ENCODE measurements around the gene AOPEP.

AOPEP gene

GRCh38 chr9:94761481-94761880 lies 35.0 kb downstream of the AOPEP start:
- no peak overlapping the region for H3K27ac ChIP-seq (ENCODE audit: low read depth, low read length)
- H3K36me3 ChIP-seq (ENCODE audit: control insufficient read depth, insufficient read depth, low read length) = peaks cover 14% of the 10 kb centered on the region
- H3K4me3 ChIP-seq (ENCODE audit: low read depth, low read length) = no peak overlapping the region
- no peaks in the 10 kb centered on the region for H3K9me3 ChIP-seq (ENCODE audit: control insufficient read depth, insufficient read depth, low read length)
- 0 out of 2 replicates have a peak, but pooled peaks cover 8% of the 10 kb centered on the region for H3K4me1 ChIP-seq (ENCODE audit: control insufficient read depth, insufficient read depth, low read length)
- H3K27me3 ChIP-seq (ENCODE audit: control insufficient read depth, insufficient read depth, low read length) = no peaks in the 10 kb centered on the region
- no peak overlapping the region for H3K9ac ChIP-seq (ENCODE audit: low read depth, low read length)

- no peak overlapping the region for H3K27ac ChIP-seq (ENCODE audit: low read depth, low read length)
Observed at GRCh38 chr9:94767331-94768072, 41.0 kb downstream of the AOPEP start.

GRCh38 chr9:94768766-94769165 lies 42.3 kb downstream of the AOPEP start:
- Histone ChIP-seq H3K9me3 (ENCODE audit: control insufficient read depth, insufficient read depth, low read length) (no peaks in the 10 kb centered on the region), H3K4me3 (ENCODE audit: low read depth, low read length) (no peak overlapping the region), H3K27me3 (ENCODE audit: control insufficient read depth, insufficient read depth, low read length) (no peaks in the 10 kb centered on the region), H3K4me1 (ENCODE audit: control insufficient read depth, insufficient read depth, low read length) (no peaks in the 10 kb centered on the region; the same call in 1 of the 2 replicates), H3K36me3 (ENCODE audit: control insufficient read depth, insufficient read depth, low read length) (no peaks in the 10 kb centered on the region), H3K9ac (ENCODE audit: low read depth, low read length) (no peak overlapping the region), H3K27ac (ENCODE audit: low read depth, low read length) (no peak overlapping the region)

More at GRCh38 chr9:94767331-94768072, 41.0 kb downstream of the AOPEP start:
- Histone ChIP-seq H3K4me3 (ENCODE audit: low read depth, low read length) (no peak overlapping the region), H3K36me3 (ENCODE audit: control insufficient read depth, insufficient read depth, low read length) (no peaks in the 10 kb centered on the region), H3K27me3 (ENCODE audit: control insufficient read depth, insufficient read depth, low read length) (no peaks in the 10 kb centered on the region), H3K9me3 (ENCODE audit: control insufficient read depth, insufficient read depth, low read length) (no peaks in the 10 kb centered on the region), H3K9ac (ENCODE audit: low read depth, low read length) (no peak overlapping the region), H3K4me1 (ENCODE audit: control insufficient read depth, insufficient read depth, low read length) (no peaks in the 10 kb centered on the region; the same call in 1 of the 2 replicates)

GRCh38 chr9:94770334-94770733 lies 43.8 kb downstream of the AOPEP start:
- H3K9ac ChIP-seq (ENCODE audit: low read depth, low read length) = no peak overlapping the region
- H3K4me3 ChIP-seq (ENCODE audit: low read depth, low read length) = no peak overlapping the region
- no peaks in the 10 kb centered on the region for H3K9me3 ChIP-seq (ENCODE audit: control insufficient read depth, insufficient read depth, low read length)
- H3K27ac ChIP-seq (ENCODE audit: low read depth, low read length) = no peak overlapping the region
- H3K36me3 ChIP-seq (ENCODE audit: control insufficient read depth, insufficient read depth, low read length) = no peaks in the 10 kb centered on the region
- no peaks in the 10 kb centered on the region for H3K27me3 ChIP-seq (ENCODE audit: control insufficient read depth, insufficient read depth, low read length)
- H3K4me1 ChIP-seq (ENCODE audit: control insufficient read depth, insufficient read depth, low read length) = no peaks in the 10 kb centered on the region; the same call in 1 of the 2 replicates

- Histone ChIP-seq H3K4me3 (ENCODE audit: low read depth, low read length) (no peak overlapping the region), H3K27me3 (ENCODE audit: control insufficient read depth, insufficient read depth, low read length) (no peaks in the 10 kb centered on the region), H3K27ac (ENCODE audit: low read depth, low read length) (no peak overlapping the region), H3K9ac (ENCODE audit: low read depth, low read length) (no peak overlapping the region), H3K36me3 (ENCODE audit: control insufficient read depth, insufficient read depth, low read length) (no peaks in the 10 kb centered on the region), H3K9me3 (ENCODE audit: control insufficient read depth, insufficient read depth, low read length) (no peaks in the 10 kb centered on the region), H3K4me1 (ENCODE audit: control insufficient read depth, insufficient read depth, low read length) (no peaks in the 10 kb centered on the region; the same call in 1 of the 2 replicates)
Observed at GRCh38 chr9:94771096-94771495, 44.6 kb downstream of the AOPEP start.

GRCh38 chr9:94772144-94772543 lies 45.6 kb downstream of the AOPEP start:
- no peak overlapping the region for H3K9ac ChIP-seq (ENCODE audit: low read depth, low read length)
- H3K4me3 ChIP-seq (ENCODE audit: low read depth, low read length) = no peak overlapping the region
- H3K27ac ChIP-seq (ENCODE audit: low read depth, low read length) = no peak overlapping the region
- H3K36me3 ChIP-seq (ENCODE audit: control insufficient read depth, insufficient read depth, low read length) = no peaks in the 10 kb centered on the region
- no peaks in the 10 kb centered on the region; the same call in 1 of the 2 replicates for H3K4me1 ChIP-seq (ENCODE audit: control insufficient read depth, insufficient read depth, low read length)
- no peaks in the 10 kb centered on the region for H3K9me3 ChIP-seq (ENCODE audit: control insufficient read depth, insufficient read depth, low read length)
- no peaks in the 10 kb centered on the region for H3K27me3 ChIP-seq (ENCODE audit: control insufficient read depth, insufficient read depth, low read length)

GRCh38 chr9:94772639-94773303 lies 46.3 kb downstream of the AOPEP start:
- Histone ChIP-seq H3K4me3 (ENCODE audit: low read depth, low read length) (no peak overlapping the region), H3K9ac (ENCODE audit: low read depth, low read length) (no peak overlapping the region), H3K27me3 (ENCODE audit: control insufficient read depth, insufficient read depth, low read length) (no peaks in the 10 kb centered on the region), H3K27ac (ENCODE audit: low read depth, low read length) (no peak overlapping the region), H3K4me1 (ENCODE audit: control insufficient read depth, insufficient read depth, low read length) (no peaks in the 10 kb centered on the region; the same call in 1 of the 2 replicates), H3K9me3 (ENCODE audit: control insufficient read depth, insufficient read depth, low read length) (no peaks in the 10 kb centered on the region), H3K36me3 (ENCODE audit: control insufficient read depth, insufficient read depth, low read length) (no peaks in the 10 kb centered on the region)

GRCh38 chr9:94773655-94774054 lies 47.2 kb downstream of the AOPEP start:
- no peak overlapping the region for H3K4me3 ChIP-seq (ENCODE audit: low read depth, low read length)
- no peaks in the 10 kb centered on the region for H3K9me3 ChIP-seq (ENCODE audit: control insufficient read depth, insufficient read depth, low read length)
- H3K36me3 ChIP-seq (ENCODE audit: control insufficient read depth, insufficient read depth, low read length) = no peaks in the 10 kb centered on the region
- H3K27me3 ChIP-seq (ENCODE audit: control insufficient read depth, insufficient read depth, low read length) = no peaks in the 10 kb centered on the region
- no peak overlapping the region for H3K9ac ChIP-seq (ENCODE audit: low read depth, low read length)
- no peaks in the 10 kb centered on the region; the same call in 1 of the 2 replicates for H3K4me1 ChIP-seq (ENCODE audit: control insufficient read depth, insufficient read depth, low read length)
- H3K27ac ChIP-seq (ENCODE audit: low read depth, low read length) = no peak overlapping the region

- Histone ChIP-seq H3K9me3 (ENCODE audit: control insufficient read depth, insufficient read depth, low read length) (no peaks in the 10 kb centered on the region), H3K27me3 (ENCODE audit: control insufficient read depth, insufficient read depth, low read length) (no peaks in the 10 kb centered on the region), H3K36me3 (ENCODE audit: control insufficient read depth, insufficient read depth, low read length) (no peaks in the 10 kb centered on the region), H3K4me1 (ENCODE audit: control insufficient read depth, insufficient read depth, low read length) (no peaks in the 10 kb centered on the region), H3K4me3 (ENCODE audit: low read depth, low read length) (no peak overlapping the region), H3K27ac (ENCODE audit: low read depth, low read length) (no peak overlapping the region), H3K9ac (ENCODE audit: low read depth, low read length) (no peak overlapping the region)
Observed at GRCh38 chr9:94778013-94778412, 51.5 kb downstream of the AOPEP start.

- Histone ChIP-seq H3K9me3 (ENCODE audit: control insufficient read depth, insufficient read depth, low read length) (no peaks in the 10 kb centered on the region), H3K27me3 (ENCODE audit: control insufficient read depth, insufficient read depth, low read length) (no peaks in the 10 kb centered on the region)
Observed at GRCh38 chr9:94779031-94779430, 52.5 kb downstream of the AOPEP start.

GRCh38 chr9:94779693-94780290 lies 53.3 kb downstream of the AOPEP start:
- H3K4me3 ChIP-seq (ENCODE audit: low read depth, low read length) = no peak overlapping the region
- no peaks in the 10 kb centered on the region for H3K36me3 ChIP-seq (ENCODE audit: control insufficient read depth, insufficient read depth, low read length)
- H3K9me3 ChIP-seq (ENCODE audit: control insufficient read depth, insufficient read depth, low read length) = no peaks in the 10 kb centered on the region
- H3K9ac ChIP-seq (ENCODE audit: low read depth, low read length) = no peak overlapping the region
- H3K4me1 ChIP-seq (ENCODE audit: control insufficient read depth, insufficient read depth, low read length) = no peaks in the 10 kb centered on the region
- H3K27me3 ChIP-seq (ENCODE audit: control insufficient read depth, insufficient read depth, low read length) = no peaks in the 10 kb centered on the region
- H3K27ac ChIP-seq (ENCODE audit: low read depth, low read length) = no peak overlapping the region

More at GRCh38 chr9:94779031-94779430, 52.5 kb downstream of the AOPEP start:
- H3K4me3 ChIP-seq (ENCODE audit: low read depth, low read length) = no peak overlapping the region
- H3K36me3 ChIP-seq (ENCODE audit: control insufficient read depth, insufficient read depth, low read length) = no peaks in the 10 kb centered on the region
- no peak overlapping the region for H3K9ac ChIP-seq (ENCODE audit: low read depth, low read length)
- no peaks in the 10 kb centered on the region for H3K4me1 ChIP-seq (ENCODE audit: control insufficient read depth, insufficient read depth, low read length)
- H3K27ac ChIP-seq (ENCODE audit: low read depth, low read length) = no peak overlapping the region
